HUES64 (cell line): ENCODE results near the gene BSND. TPM values are rescaled to one million over a fixed set of nuclear protein-coding genes. Genes with fewer than 3 reads are reported as not detected.

ENCODE experiments used
- H3K27ac ChIP-seq: 2 replicates; pipeline ENCODE4 v1.7.0; 2013; ENCODE audit warnings: low read depth, low read length, inconsistent platforms
- H3K27me3 ChIP-seq: 2 replicates; pipeline ENCODE4 v1.6.1; 2013; ENCODE audit warnings: mild to moderate bottlenecking, low read length; ENCODE audit not compliant: insufficient read depth
- H3K36me3 ChIP-seq: 2 replicates; pipeline ENCODE4 v1.6.1; 2013; ENCODE audit warnings: mild to moderate bottlenecking, low read length; ENCODE audit not compliant: insufficient read depth
- H3K4me1 ChIP-seq: 2 replicates; pipeline ENCODE4 v1.6.1; 2013; ENCODE audit warnings: mild to moderate bottlenecking, low read length, moderate library complexity; ENCODE audit not compliant: insufficient read depth
- H3K4me3 ChIP-seq: 2 replicates; pipeline ENCODE4 v1.5.1; 2013; ENCODE audit warnings: mild to moderate bottlenecking, low read length, moderate library complexity
- H3K9ac ChIP-seq: 2 replicates; pipeline ENCODE4 v1.6.1; 2013; ENCODE audit warnings: mild to moderate bottlenecking, low read depth, low read length
- H3K9me3 ChIP-seq: 2 replicates; pipeline ENCODE4 v1.6.1; 2013; ENCODE audit warnings: low read depth, low read length; ENCODE audit not compliant: insufficient read depth
- WGBS: fragments of 150-250, 120-280 bp; methylation state at CpG from one replicate; pipeline ENCODE4 v1.1.7; 2013; ENCODE audit warnings: missing lambda C conversion rate; 5-methylcytosine and 5-hydroxymethylcytosine counted together
- polyA plus RNA-seq, 2 experiments: library from polyadenylated mRNA; stranded (reverse); fragments of 50-300 nt; gene quantifications; one replicate each; pipeline ENCODE4 v1.2.3, GENCODE V29; 2013

The BSND gene
- 0.20 TPM for polyA plus RNA-seq (2013, experiment 1 of 2)
- polyA plus RNA-seq (2013, experiment 2 of 2): 0.19 TPM

DNA sequence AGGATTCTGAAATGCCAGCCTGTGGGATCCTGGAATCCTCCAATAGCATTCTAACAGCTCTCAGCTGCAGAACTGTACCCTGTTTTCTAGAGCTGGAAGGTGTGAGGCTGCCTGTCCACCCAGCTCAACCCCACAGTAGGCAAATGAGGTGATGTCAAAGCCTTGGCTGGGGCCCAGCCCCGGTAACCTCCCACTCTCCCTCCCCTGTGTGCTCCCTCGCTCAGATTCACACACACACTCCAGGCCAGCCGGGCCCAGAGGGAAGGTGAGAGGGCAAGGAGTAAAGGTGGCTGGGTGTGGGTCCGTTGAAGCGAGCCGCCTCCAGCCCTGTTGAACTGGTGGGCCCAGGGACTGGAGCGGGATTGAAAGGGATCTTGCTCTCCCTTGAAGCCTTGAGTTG is at the start of gene BSND:
Gene BSND, plus strand, starts transcription at position 257 of the 400 bp plus-strand sequence. CDS start 254 bp downstream, outside the sequence.
- Histone ChIP-seq H3K4me1 (peaks cover 20% of the 10 kb centered on the region), H3K4me3 (no peak within 1 kb of the TSS), H3K9ac (no peak within 1 kb of the TSS), H3K9me3 (no peaks in the 10 kb centered on the region), H3K27ac (no peak within 1 kb of the TSS), H3K27me3 (peaks cover 71% of the 10 kb centered on the region), H3K36me3 (no peaks in the 10 kb centered on the region)
- 83% methylated on average over 4 of the region's 7 CpGs for WGBS

DNA sequence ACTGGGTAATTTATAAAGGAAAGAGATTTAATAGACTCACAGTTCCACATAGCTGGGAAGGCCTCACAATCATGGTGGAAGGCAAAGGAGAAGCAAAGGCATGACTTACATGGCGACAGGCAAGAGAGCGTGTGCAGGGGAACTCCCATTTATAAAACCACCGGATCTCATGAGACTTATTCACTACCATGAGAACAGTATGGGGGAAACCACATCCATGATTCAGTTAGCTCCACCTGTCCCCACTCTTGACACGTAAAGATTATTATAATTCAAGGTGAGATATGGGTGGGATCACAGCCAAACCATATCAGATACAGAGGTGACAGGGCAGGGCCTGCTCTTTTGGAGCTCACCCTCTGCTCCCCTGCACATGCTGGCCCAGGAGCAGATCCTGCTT is 49.7 kb upstream of the BSND start:
- 94% methylated on average over 4 of the region's 4 CpGs for WGBS
- peaks cover 4% of the 10 kb centered on the region for H3K4me1 ChIP-seq

DNA sequence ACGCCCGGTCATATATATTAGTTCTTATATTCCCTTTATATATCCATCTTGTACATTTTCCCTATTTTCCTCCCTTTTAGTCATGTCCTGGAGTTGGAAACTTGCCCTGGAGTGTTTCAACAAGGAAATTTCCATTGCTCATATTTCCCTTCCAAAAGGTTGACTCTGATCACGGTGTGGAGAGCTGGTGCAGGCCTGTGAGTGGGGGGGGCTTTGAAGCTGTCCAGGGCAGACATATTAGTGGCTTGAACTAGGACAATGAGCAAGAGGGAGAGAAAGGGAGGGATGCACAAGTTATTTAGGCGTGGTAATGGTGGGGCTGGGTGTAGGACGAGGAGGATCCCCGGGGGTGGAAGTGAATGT is 48.7 kb upstream of the BSND start:
- WGBS: 66% methylated on average over 6 of the region's 6 CpGs
- H3K4me3 ChIP-seq: peak overlapping the region; percentile 17; the same call in 1 of the 2 replicates

More for the DNA sequence above, 49.7 kb upstream of the BSND start:
- Histone ChIP-seq H3K36me3 (no peaks in the 10 kb centered on the region), H3K4me3 (no peak overlapping the region), H3K9me3 (no peaks in the 10 kb centered on the region; the same call in 1 of the 2 replicates), H3K9ac (no peak overlapping the region), H3K27ac (no peak overlapping the region), H3K27me3 (no peaks in the 10 kb centered on the region)

DNA sequence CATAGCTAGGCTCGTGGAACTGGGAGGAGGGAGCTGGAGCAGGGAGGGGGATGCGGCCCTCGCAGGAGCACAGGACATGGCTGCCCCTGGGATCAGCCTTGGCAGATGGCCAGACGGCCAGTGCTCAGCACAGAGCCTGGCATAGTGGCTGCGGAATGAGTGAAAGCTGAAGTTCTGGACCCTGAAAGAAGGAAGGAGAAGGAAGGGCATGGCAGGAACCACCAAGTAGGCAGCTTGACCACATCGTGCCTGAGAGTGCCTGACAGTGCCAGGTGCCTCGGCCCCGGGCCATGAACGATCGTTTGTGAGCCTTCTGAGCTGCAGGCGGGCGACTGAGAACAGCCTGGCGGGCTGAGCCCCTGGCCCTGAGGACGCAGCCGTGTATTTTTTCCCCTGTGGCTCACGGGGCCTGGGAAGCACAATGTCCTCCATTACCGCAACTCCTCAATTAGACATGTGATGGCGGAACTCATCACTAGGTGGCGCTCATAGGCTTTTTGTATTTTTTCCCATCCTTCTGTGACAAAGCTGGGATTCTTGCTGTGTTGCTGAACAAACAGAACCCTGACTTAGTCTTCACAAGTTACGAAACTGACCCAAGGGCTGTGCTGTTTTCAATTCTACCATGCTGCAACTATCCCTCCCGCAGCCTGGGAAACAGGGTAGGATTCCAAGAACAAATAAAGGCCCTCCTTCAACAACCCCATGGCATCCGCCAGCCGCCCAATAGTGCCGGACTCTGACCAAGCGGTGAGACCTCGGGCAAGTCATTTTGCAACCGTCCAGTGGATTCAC is 48.2 kb upstream of the BSND start:
- 40% methylated on average over 27 of the region's 27 CpGs for WGBS
- H3K4me3 ChIP-seq: peak overlapping the region; percentile 17; the same call in 1 of the 2 replicates

More for the DNA sequence above, 48.7 kb upstream of the BSND start:
- Histone ChIP-seq H3K27ac (no peak overlapping the region), H3K27me3 (no peaks in the 10 kb centered on the region), H3K36me3 (no peaks in the 10 kb centered on the region), H3K9ac (no peak overlapping the region; the same call in 1 of the 2 replicates), H3K4me1 (peaks cover 4% of the 10 kb centered on the region), H3K9me3 (no peaks in the 10 kb centered on the region; the same call in 1 of the 2 replicates)

DNA sequence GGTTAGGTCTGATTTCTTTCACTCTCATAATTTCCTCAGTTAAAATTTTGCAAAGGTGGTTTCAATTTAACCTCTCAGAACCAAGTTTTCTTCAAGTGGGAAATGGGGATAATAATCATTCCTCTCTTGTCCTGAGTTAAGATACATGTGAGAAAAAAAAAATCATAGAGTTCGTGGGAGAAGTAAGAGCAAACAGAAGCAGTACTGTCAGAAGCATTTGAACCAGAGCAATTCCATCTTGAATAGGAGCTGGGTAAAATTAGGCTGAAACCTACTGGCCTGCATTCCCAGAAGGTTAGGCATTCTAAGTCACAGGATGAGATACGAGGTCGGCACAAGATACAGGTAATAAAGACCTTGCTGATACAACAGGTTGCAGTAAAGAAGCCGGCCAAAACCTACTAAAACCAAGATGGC is 46.9 kb upstream of the BSND start:
- Histone ChIP-seq H3K36me3 (no peaks in the 10 kb centered on the region), H3K27me3 (no peaks in the 10 kb centered on the region), H3K27ac (no peak overlapping the region), H3K4me3 (no peak overlapping the region), H3K9ac (no peak overlapping the region), H3K4me1 (peaks cover 4% of the 10 kb centered on the region), H3K9me3 (no peaks in the 10 kb centered on the region; the same call in 1 of the 2 replicates)
- WGBS: 89% methylated on average over 4 of the region's 4 CpGs

More for the DNA sequence above, 48.2 kb upstream of the BSND start:
- H3K9ac ChIP-seq: peak overlapping the region; percentile 12; the same call in 1 of the 2 replicates
- H3K4me1 ChIP-seq: peaks cover 4% of the 10 kb centered on the region
- no peaks in the 10 kb centered on the region for H3K27me3 ChIP-seq
- no peaks in the 10 kb centered on the region for H3K36me3 ChIP-seq
- no peak overlapping the region for H3K27ac ChIP-seq
- H3K9me3 ChIP-seq: no peaks in the 10 kb centered on the region; the same call in 1 of the 2 replicates

DNA sequence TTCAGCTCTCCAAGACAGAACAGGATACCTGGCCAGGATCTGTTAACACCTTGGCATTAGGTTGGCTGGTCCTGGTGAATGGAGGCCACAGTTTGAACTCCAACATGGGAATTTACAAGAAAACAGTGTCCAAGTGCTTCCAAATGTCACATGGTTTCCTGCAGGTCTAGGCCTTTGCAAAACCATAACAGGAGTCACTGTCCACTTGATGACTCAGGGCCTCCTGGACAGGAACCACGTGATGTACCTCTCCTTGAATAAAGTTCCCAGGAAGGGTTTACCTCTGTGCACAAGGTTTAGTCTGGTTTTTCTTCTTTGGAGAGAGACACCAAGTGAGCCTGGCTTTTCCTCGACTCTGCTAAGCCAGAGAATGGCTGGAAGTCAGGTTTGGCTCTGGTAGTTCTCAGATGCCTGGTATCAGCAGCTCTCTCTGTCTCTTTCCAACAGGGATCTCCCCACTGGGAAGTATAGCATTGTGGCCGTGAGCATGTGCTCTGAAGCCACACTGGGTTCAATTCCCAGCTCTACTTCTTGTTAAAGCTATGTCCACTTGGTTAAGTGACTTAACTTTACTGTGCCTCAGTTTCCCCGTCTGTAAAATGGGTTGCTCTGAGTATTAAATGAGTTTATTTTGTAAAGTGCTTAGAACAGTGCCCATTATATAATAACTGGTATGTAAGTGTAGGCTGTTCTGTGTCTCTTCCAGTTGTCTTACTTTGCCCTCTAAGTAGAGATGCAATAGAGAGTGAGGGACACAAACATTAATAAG is 45.6 kb upstream of the BSND start:
- Histone ChIP-seq H3K9ac (no peak overlapping the region), H3K4me1 (peaks cover 4% of the 10 kb centered on the region), H3K36me3 (no peaks in the 10 kb centered on the region), H3K9me3 (peaks cover 9% of the 10 kb centered on the region), H3K27ac (no peak overlapping the region), H3K27me3 (no peaks in the 10 kb centered on the region), H3K4me3 (no peak overlapping the region)
- 90% methylated on average over 4 of the region's 4 CpGs for WGBS

DNA sequence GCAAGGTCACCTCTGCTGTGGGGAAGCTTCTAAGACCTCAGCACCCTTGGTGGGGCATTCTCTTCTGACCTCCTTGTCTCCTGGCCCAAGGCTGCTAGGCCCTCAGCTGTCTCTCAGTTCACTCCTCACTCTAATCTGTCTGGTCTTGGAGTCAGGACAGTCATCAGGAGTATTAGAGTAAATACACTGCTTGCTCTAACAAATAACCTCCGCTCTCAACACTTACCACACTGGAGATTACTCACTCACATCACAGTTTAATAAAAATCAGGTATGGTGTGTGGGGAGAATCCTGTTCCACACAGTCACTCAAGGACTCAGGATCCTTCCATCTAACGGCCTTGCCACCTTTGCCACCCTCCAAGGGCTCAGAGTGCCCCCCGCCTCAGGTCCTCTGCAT is 44.9 kb upstream of the BSND start:
- WGBS: 97% methylated on average over 2 of the region's 3 CpGs
- H3K27ac ChIP-seq: no peak overlapping the region
- H3K36me3 ChIP-seq: no peaks in the 10 kb centered on the region; the same call in 1 of the 2 replicates
- no peak overlapping the region for H3K9ac ChIP-seq
- H3K4me1 ChIP-seq: peaks cover 4% of the 10 kb centered on the region
- H3K9me3 ChIP-seq: peaks cover 16% of the 10 kb centered on the region
- no peaks in the 10 kb centered on the region for H3K27me3 ChIP-seq
- H3K4me3 ChIP-seq: no peak overlapping the region

DNA sequence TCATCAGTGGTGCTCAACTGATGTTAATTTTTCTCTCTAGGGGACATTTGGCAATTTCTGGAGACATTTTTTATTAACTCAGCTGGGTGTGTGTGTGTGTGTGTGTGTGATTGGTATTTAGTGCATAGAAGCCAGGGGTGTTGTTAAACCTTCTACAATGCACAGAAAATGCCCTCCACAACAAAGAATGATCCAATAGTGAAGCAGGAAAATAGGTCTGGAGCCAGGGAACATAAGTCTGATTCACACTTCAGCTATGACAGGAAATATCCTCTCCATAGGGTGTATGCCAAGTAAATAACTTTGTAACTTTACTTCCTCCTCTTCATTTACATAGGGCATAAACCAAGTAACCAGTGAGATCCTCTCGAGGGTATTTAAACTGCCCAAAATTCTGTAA is 43.4 kb upstream of the BSND start:
- Histone ChIP-seq H3K27me3 (no peaks in the 10 kb centered on the region), H3K4me1 (peaks cover 2% of the 10 kb centered on the region), H3K36me3 (no peaks in the 10 kb centered on the region; the same call in 1 of the 2 replicates), H3K27ac (no peak overlapping the region), H3K4me3 (no peak overlapping the region), H3K9me3 (peaks cover 28% of the 10 kb centered on the region), H3K9ac (no peak overlapping the region)
- WGBS: 86% methylated on average over 1 of the region's 1 CpG

DNA sequence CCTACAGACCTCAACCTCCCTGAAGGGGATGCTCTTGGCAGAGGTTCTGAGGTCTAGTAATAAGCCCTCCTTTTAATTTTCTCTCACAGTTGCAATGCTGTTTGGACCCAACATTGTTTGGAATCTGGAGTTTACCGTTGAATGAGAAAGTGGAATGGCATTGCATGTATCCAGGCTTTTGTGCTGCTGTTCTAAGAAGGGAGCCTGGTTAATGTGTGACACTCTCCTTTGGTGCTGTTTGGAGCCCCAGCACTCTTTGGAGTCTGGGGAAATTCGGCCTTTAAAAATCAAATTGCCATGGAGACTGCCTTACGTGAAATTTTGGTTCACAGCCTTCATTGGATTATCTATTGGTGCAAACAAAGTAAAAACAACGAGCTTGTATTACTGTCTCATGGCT is 42.0 kb upstream of the BSND start:
- H3K4me1 ChIP-seq: peaks cover 8% of the 10 kb centered on the region; the same call in 1 of the 2 replicates
- peaks cover 28% of the 10 kb centered on the region for H3K9me3 ChIP-seq
- 92% methylated on average over 4 of the region's 4 CpGs for WGBS
- H3K27ac ChIP-seq: no peak overlapping the region
- H3K9ac ChIP-seq: no peak overlapping the region
- H3K27me3 ChIP-seq: no peaks in the 10 kb centered on the region
- no peaks in the 10 kb centered on the region; the same call in 1 of the 2 replicates for H3K36me3 ChIP-seq
- H3K4me3 ChIP-seq: no peak overlapping the region

DNA sequence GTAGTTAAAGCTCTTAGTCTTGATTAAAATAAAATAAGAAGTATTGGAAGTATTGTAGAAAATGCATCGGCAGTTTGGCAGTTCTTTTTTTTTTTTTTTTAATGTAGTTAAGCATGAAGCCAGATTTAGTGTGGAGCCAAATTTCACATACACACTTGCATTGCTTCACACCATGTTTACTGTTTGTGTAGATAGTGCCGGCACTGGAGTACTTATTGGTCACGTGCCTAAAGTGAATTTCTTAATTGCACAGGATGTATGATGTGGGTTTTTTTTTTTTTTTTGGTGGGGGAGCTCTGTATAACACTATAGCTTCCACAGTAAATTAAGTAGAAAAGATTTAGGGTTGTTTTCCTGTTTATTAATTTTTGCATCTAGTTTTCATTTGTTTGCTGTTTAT is 39.5 kb upstream of the BSND start:
- Histone ChIP-seq H3K4me1 (peaks cover 25% of the 10 kb centered on the region), H3K27ac (no peak overlapping the region), H3K9me3 (peaks cover 28% of the 10 kb centered on the region), H3K9ac (no peak overlapping the region), H3K36me3 (no peaks in the 10 kb centered on the region; the same call in 1 of the 2 replicates), H3K4me3 (no peak overlapping the region), H3K27me3 (no peaks in the 10 kb centered on the region)
- WGBS: 100% methylated on average over 1 of the region's 3 CpGs
